GM21825 (cell line): ENCODE results near the gene GTF3C4.

Experiments used
- ATAC-seq: cut with Tn5 transposase; IDR thresholded peaks from one replicate; pipeline ENCODE4 v1.9.1; 2021; ENCODE audit warnings: mild to moderate bottlenecking, moderate library complexity; ENCODE audit not compliant: unreplicated experiment

Gene GTF3C4

GRCh38 chr9:132647355-132647754, 22.9 kb upstream of the GTF3C4 start:
- ATAC-seq = no peak

- no peak for ATAC-seq
These were observed 22.5 kb upstream of the GTF3C4 start for GRCh38 chr9:132647806-132648205.

- no peak for ATAC-seq
These were observed 22.0 kb upstream of the GTF3C4 start for GRCh38 chr9:132648283-132648682.

GRCh38 chr9:132648685-132649084, 21.6 kb upstream of the GTF3C4 start:
- ATAC-seq = no peak

- no peak for ATAC-seq
These were observed 19.0 kb upstream of the GTF3C4 start for GRCh38 chr9:132651259-132651658.

GRCh38 chr9:132656299-132656698, 14.0 kb upstream of the GTF3C4 start:
- ATAC-seq = no peak

- ATAC-seq = no peak
These were observed 7.9 kb upstream of the GTF3C4 start for GRCh38 chr9:132662152-132662945.

GRCh38 chr9:132663117-132663516, 7.1 kb upstream of the GTF3C4 start:
- ATAC-seq = no peak

GRCh38 chr9:132663851-132664250, 6.4 kb upstream of the GTF3C4 start:
- no peak for ATAC-seq

- no peak for ATAC-seq
These were observed 956 bp upstream of the GTF3C4 start for GRCh38 chr9:132669319-132669697.

- peak; percentile 69 for ATAC-seq
These were observed 387 bp upstream of the GTF3C4 start, which contains the start of gene DDX31 for GRCh38 chr9:132669698-132670456. TSS of gene DDX31 (minus strand) at chr9:132669983. CDS start at chr9:132669934, 49 bp downstream.

- no peak for ATAC-seq
These were observed 1.6 kb downstream of the GTF3C4 start for GRCh38 chr9:132671620-132672412.

GRCh38 chr9:132672413-132672690, 2.1 kb downstream of the GTF3C4 start:
- no peak for ATAC-seq

- no peak for ATAC-seq
These were observed 3.1 kb downstream of the GTF3C4 start for GRCh38 chr9:132673355-132673754.

GRCh38 chr9:132674485-132674884, 4.2 kb downstream of the GTF3C4 start:
- no peak for ATAC-seq

GRCh38 chr9:132677976-132678375, 7.7 kb downstream of the GTF3C4 start:
- ATAC-seq = no peak

- no peak for ATAC-seq
These were observed 9.8 kb downstream of the GTF3C4 start for GRCh38 chr9:132679946-132680625.

GRCh38 chr9:132681561-132681960, 11.3 kb downstream of the GTF3C4 start:
- no peak for ATAC-seq

- no peak for ATAC-seq
These were observed 13.6 kb downstream of the GTF3C4 start for GRCh38 chr9:132683873-132684272.

GRCh38 chr9:132690696-132691095, 20.4 kb downstream of the GTF3C4 start:
- no peak for ATAC-seq

- ATAC-seq = no peak
These were observed 23.9 kb downstream of the GTF3C4 start for GRCh38 chr9:132694144-132694543.
